Tibial artery (tissue), 4 donors: ENCODE measurements around the gene MSRB3.

ENCODE experiments used
- DNase-seq, 2 donors: peaks; one replicate each; pipeline ENCODE4 v3.0.0-alpha.2; 2019
- H3K27ac ChIP-seq, 2 donors: fragments of 200-600 bp; sonication (generic) in 1 of 2; 1 replicate in 1 of 2; 2 replicates in 1 of 2; pipeline ENCODE4 v1.5.1; 2018 to 2019; ENCODE audit warnings: mild to moderate bottlenecking in 1 of 2
- H3K27me3 ChIP-seq, 2 donors: fragments of 200-600 bp; sonication (generic) in 1 of 2; one replicate each; pipeline versions ENCODE4 v1.5.1 to v1.6.0; 2016 to 2019
- H3K36me3 ChIP-seq, 3 donors: fragments of 200-600 bp; sonication (generic) in 2 of 3; one replicate each; pipeline ENCODE4 v1.5.1; 2016 to 2019; ENCODE audit warnings: mild to moderate bottlenecking in 2 of 3
- H3K4me1 ChIP-seq, 4 donors: fragments of 200-600 bp; sonication (generic) in 2 of 4; 1 replicate in 3 of 4; 2 replicates in 1 of 4; pipeline ENCODE4 v1.5.1; 2016 to 2019
- H3K4me3 ChIP-seq, 2 donors: fragments of 200-600 bp; sonication (generic) in 1 of 2; 1 replicate in 1 of 2; 2 replicates in 1 of 2; pipeline ENCODE4 v1.5.1; 2018 to 2019; ENCODE audit warnings: mild to moderate bottlenecking in 2 of 2
- H3K9me3 ChIP-seq, 3 donors: fragments of 200-600 bp; sonication (generic) in 1 of 3; one replicate each; pipeline ENCODE4 v1.5.1; 2016 to 2019
- CTCF ChIP-seq, 2 experiments: fragments of 200-600 bp in 1 of 2; fragments of 450-650 bp in 1 of 2; IDR thresholded peaks; one replicate each; pipeline ENCODE4 v1.5.1; 2017 to 2019; ENCODE audit warnings: antibody characterized with exemption in 2 of 2, mild to moderate bottlenecking in 1 of 2, moderate library complexity in 1 of 2
- intact Hi-C: fragments of 100-400 bp; cut with DNase I; formaldehyde crosslinking; loops from one replicate; pipeline ENCODE4 v1.15.0; 2023; ENCODE audit warnings: low total_unique reads

Gene MSRB3

GRCh38 chr12:65300679-65301349 lies 22.3 kb downstream of the MSRB3 start:
- Histone ChIP-seq H3K9me3 (no peaks in the 10 kb centered on the region), H3K27me3 (no peaks in the 10 kb centered on the region), H3K27ac (no peak overlapping the region), H3K4me1 (peaks cover 0 to 83% (median 14%) of the 10 kb centered on the region in 4 donors), H3K36me3 (no peaks in the 10 kb centered on the region), H3K4me3 (no peak overlapping the region)
- TF ChIP-seq CTCF (IDR thresholded peaks at IDR 0.05) = no peak
- intact Hi-C loops = no loop called here
- no peak for DNase-seq

DNA sequence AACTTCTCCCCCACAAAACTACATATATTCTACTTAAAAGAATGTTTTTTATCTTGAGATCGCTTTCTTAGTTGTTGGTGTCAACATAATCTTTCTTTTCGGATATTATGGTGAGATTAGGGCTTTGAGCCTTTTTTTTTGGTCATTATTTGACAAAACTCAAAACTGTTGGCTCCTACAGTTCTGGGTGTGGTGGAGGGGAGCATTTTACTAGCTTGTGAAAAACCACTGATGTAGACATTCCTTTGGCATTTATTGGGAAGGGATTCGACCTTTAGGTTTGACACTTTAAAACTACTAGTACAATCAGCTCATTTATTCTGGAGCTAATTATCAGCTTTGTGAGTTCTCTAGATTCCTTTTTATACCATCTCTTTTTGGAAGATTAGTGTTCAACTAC lies 24.4 kb downstream of the MSRB3 start:
- H3K27ac ChIP-seq = no peak overlapping the region
- TF ChIP-seq CTCF (IDR thresholded peaks at IDR 0.05) = no peak
- no peak overlapping the region for H3K4me3 ChIP-seq
- peaks cover 0 to 96% (median 25%) of the 10 kb centered on the region in 4 donors for H3K4me1 ChIP-seq
- H3K36me3 ChIP-seq = no peaks in the 10 kb centered on the region
- H3K27me3 ChIP-seq = no peaks in the 10 kb centered on the region
- DNase-seq = no peak
- no peaks in the 10 kb centered on the region for H3K9me3 ChIP-seq
- intact Hi-C loops = no loop called here

DNA sequence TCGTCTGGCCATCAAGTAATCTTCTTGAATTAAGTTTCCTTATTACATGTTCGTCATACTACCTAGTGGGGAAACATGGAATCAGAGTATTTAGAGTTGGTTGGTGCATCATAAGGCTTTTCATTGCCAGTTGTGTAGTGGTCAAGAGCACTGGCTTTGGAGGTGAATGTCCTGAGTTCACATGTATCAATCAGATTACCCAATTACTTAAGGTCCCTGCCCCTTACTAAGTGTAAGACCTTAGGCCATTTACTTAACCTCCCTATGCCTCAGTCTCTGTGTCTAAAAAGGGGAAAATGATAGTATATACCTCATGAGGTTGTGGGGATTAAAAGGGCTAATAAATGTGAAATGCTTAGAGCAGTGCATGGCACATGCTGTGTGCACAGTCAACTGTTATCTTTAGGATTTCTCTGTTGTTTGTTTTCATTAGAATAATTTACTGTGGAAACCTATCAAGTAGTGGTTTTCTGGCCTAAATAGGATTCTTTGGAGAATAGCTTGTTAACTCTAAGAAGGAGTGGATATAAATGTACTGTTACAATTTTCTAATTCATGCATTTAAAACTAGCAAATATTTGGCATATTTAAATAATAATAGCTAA lies 27.0 kb downstream of the MSRB3 start:
- Histone ChIP-seq H3K36me3 (no peaks in the 10 kb centered on the region), H3K4me1 (peaks cover 0 to 96% (median 31%) of the 10 kb centered on the region in 4 donors), H3K4me3 (no peak overlapping the region), H3K9me3 (no peaks in the 10 kb centered on the region), H3K27me3 (no peaks in the 10 kb centered on the region), H3K27ac (no peak overlapping the region)
- DNase-seq = no peak
- TF ChIP-seq CTCF (IDR thresholded peaks at IDR 0.05) = no peak
- intact Hi-C loops = no loop called here

DNA sequence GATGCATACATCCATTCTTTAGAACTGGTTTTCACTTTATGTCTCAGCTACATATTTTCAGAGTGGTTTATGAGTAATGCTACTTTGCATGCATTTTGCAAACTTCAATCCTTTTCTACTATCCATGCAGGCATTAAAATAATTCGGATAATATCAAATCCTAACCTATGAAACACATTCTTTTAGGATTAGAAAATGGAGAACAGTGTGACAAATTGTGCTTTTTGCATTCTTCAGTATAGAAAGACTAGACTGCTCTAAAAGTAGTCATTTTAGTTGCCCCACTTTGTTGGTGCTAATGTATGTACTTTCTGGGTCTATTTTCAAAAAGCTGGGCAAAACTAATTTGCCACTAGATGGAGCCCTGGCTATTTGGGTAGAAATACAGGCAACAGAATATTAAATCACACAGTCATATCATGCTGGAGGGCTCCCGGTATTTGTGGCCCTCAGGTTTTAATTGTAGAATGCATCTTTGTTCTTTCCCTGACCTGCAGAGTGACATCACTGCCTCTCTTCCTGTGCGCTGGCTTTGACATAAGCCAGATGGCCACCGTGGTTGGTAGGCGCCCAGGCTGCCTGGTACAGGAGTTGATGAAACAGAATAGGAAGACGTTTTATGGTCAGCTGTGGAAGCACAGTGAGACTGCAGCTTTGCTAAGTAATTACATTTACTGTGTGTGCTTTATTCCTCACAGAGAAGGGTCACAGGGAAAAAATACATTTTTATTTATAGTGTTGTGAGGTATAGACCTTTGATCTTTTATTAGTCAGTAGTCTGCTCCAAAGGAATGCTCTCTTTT lies 28.1 kb downstream of the MSRB3 start:
- Histone ChIP-seq H3K27me3 (no peaks in the 10 kb centered on the region), H3K4me1 (peaks cover 0 to 85% (median 26%) of the 10 kb centered on the region in 4 donors), H3K27ac (peak overlapping the region in 1 of 2 donors; percentile 40), H3K36me3 (no peaks in the 10 kb centered on the region), H3K9me3 (no peaks in the 10 kb centered on the region), H3K4me3 (no peak overlapping the region)
- intact Hi-C loops = no loop called here
- TF ChIP-seq CTCF (IDR thresholded peaks at IDR 0.05) = peak in 1 of 2 experiments; percentile 32
- DNase-seq = no peak

- intact Hi-C loops = no loop called here
- peak overlapping the region in 1 of 2 donors; percentile 40 for H3K27ac ChIP-seq
- TF ChIP-seq CTCF (IDR thresholded peaks at IDR 0.05) = no peak
- DNase-seq = no peak
- H3K27me3 ChIP-seq = no peaks in the 10 kb centered on the region
- H3K9me3 ChIP-seq = no peaks in the 10 kb centered on the region
- no peaks in the 10 kb centered on the region for H3K36me3 ChIP-seq
- H3K4me1 ChIP-seq = peaks cover 0 to 81% (median 26%) of the 10 kb centered on the region in 4 donors
- no peak overlapping the region for H3K4me3 ChIP-seq
These were observed 28.7 kb downstream of the MSRB3 start for GRCh38 chr12:65307169-65307501.
